Chondrocyte (in vitro differentiated cells): Measurements from ENCODE around the gene GPLD1. TPM values are rescaled to one million over a fixed set of nuclear protein-coding genes. Genes with fewer than 3 reads are reported as not detected.

Source experiments
- DNase-seq: peaks from one replicate; pipeline ENCODE4 v3.0.0; 2021; ENCODE audit warnings: mixed read lengths, low spot score
- H3K27ac Mint-ChIP-seq: one replicate; pipeline ENCODE4 v1.8.0; 2021; ENCODE audit warnings: mild to moderate bottlenecking, moderate library complexity, mixed read lengths; ENCODE audit not compliant: unreplicated experiment
- H3K27me3 Mint-ChIP-seq: 2 replicates; pipeline ENCODE4 v1.8.0; 2021; ENCODE audit warnings: low read depth, mixed read lengths
- H3K36me3 Mint-ChIP-seq: 2 replicates; pipeline ENCODE4 v1.8.0; 2021; ENCODE audit warnings: low read depth, mixed read lengths
- H3K4me1 Mint-ChIP-seq: 2 replicates; pipeline ENCODE4 v1.8.0; 2021; ENCODE audit warnings: low read depth, mild to moderate bottlenecking, mixed read lengths
- H3K4me3 Mint-ChIP-seq: one replicate; pipeline ENCODE4 v1.8.0; 2021; ENCODE audit warnings: mild to moderate bottlenecking, moderate library complexity, mixed read lengths; ENCODE audit not compliant: unreplicated experiment
- H3K9me3 Mint-ChIP-seq: 2 replicates; pipeline ENCODE4 v1.8.0; 2021; ENCODE audit warnings: low read depth, mixed read lengths
- CTCF ChIP-seq: fragments of 200-600 bp; sonication (generic); IDR thresholded peaks from 2 replicates; pipeline ENCODE4 v1.5.0; 2021; ENCODE audit warnings: antibody characterized with exemption, mild to moderate bottlenecking, moderate library complexity
- total RNA-seq: library from RNA; stranded (reverse); gene quantifications from 3 replicates; pipeline ENCODE4 v1.2.1, GENCODE V29; 2021

GPLD1 gene
- total RNA-seq, 1 donor from 2014 or later: 4.2 TPM

- H3K27ac Mint-ChIP-seq: no peak overlapping the region
- no peak for TF ChIP-seq CTCF
- no peaks in the 10 kb centered on the region for H3K9me3 Mint-ChIP-seq
- no peak overlapping the region for H3K4me3 Mint-ChIP-seq
- no peak for DNase-seq
- H3K4me1 Mint-ChIP-seq: no peaks in the 10 kb centered on the region
- H3K36me3 Mint-ChIP-seq: no peaks in the 10 kb centered on the region
- no peaks in the 10 kb centered on the region for H3K27me3 Mint-ChIP-seq
Observed at GRCh38 chr6:24448396-24448795, 41.0 kb downstream of the GPLD1 start.

- Mint-ChIP-seq H3K4me3 (no peak overlapping the region), H3K9me3 (no peaks in the 10 kb centered on the region), H3K4me1 (no peaks in the 10 kb centered on the region), H3K27me3 (no peaks in the 10 kb centered on the region), H3K27ac (no peak overlapping the region), H3K36me3 (peaks cover 2% of the 10 kb centered on the region)
- no peak for TF ChIP-seq CTCF
- DNase-seq: no peak
Observed at GRCh38 chr6:24446670-24447069, 42.7 kb downstream of the GPLD1 start.

- Mint-ChIP-seq H3K4me3 (no peak overlapping the region), H3K4me1 (no peaks in the 10 kb centered on the region), H3K27me3 (no peaks in the 10 kb centered on the region), H3K9me3 (no peaks in the 10 kb centered on the region), H3K36me3 (peaks cover 2% of the 10 kb centered on the region), H3K27ac (no peak overlapping the region)
- no peak for DNase-seq
- no peak for TF ChIP-seq CTCF
Observed at GRCh38 chr6:24445704-24446103, 43.7 kb downstream of the GPLD1 start.

- H3K4me3 Mint-ChIP-seq: no peak overlapping the region
- no peak overlapping the region for H3K27ac Mint-ChIP-seq
- no peaks in the 10 kb centered on the region for H3K27me3 Mint-ChIP-seq
- peaks cover 2% of the 10 kb centered on the region for H3K36me3 Mint-ChIP-seq
- H3K9me3 Mint-ChIP-seq: no peaks in the 10 kb centered on the region
- H3K4me1 Mint-ChIP-seq: no peaks in the 10 kb centered on the region
- no peak for DNase-seq
- TF ChIP-seq CTCF: no peak
Observed at GRCh38 chr6:24444588-24444987, 44.8 kb downstream of the GPLD1 start.

- Mint-ChIP-seq H3K9me3 (no peaks in the 10 kb centered on the region), H3K27ac (no peak overlapping the region), H3K4me3 (no peak overlapping the region), H3K36me3 (peaks cover 2% of the 10 kb centered on the region), H3K27me3 (no peaks in the 10 kb centered on the region), H3K4me1 (no peaks in the 10 kb centered on the region)
- TF ChIP-seq CTCF: no peak
- no peak for DNase-seq
Observed at GRCh38 chr6:24441599-24441904, 47.8 kb downstream of the GPLD1 start.
